Fibroblast of lung (primary cell): ENCODE measurements around the gene DCLRE1A. TPM values are rescaled to one million over a fixed set of nuclear protein-coding genes. Genes with fewer than 3 reads are reported as not detected.

Experiments used
- DNase-seq, 2 donors: peaks; one replicate each; pipeline versions ENCODE4 v3.0.0 to v3.0.0-alpha.2; 2010; ENCODE audit warnings: low read depth in 2 of 2
- H2AFZ ChIP-seq: 2 replicates; pipeline ENCODE4 v1.5.1; 2012; ENCODE audit warnings: low read length, control low read depth, inconsistent platforms
- H3K27ac ChIP-seq: 2 replicates; pipeline ENCODE4 v1.5.1; 2011; ENCODE audit warnings: low read length, control low read depth; ENCODE audit not compliant: insufficient read depth
- H3K27me3 ChIP-seq: 2 replicates; pipeline ENCODE4 v1.5.1; 2011; ENCODE audit warnings: mild to moderate bottlenecking, low read length; ENCODE audit not compliant: control insufficient read depth, insufficient read depth
- H3K36me3 ChIP-seq: 2 replicates; pipeline ENCODE4 v1.5.1; 2011; ENCODE audit warnings: low read length; ENCODE audit not compliant: control insufficient read depth, insufficient read depth
- H3K4me1 ChIP-seq: 2 replicates; pipeline ENCODE4 v1.5.1; 2011; ENCODE audit warnings: low read length; ENCODE audit not compliant: control insufficient read depth, insufficient read depth; ENCODE audit errors: extremely low read depth
- H3K4me2 ChIP-seq: 2 replicates; pipeline ENCODE4 v1.5.1; 2011; ENCODE audit warnings: low read length, control low read depth; ENCODE audit not compliant: insufficient read depth; ENCODE audit errors: extremely low read depth
- H3K4me3 ChIP-seq, 4 experiments: fragments of 200-600 bp in 1 of 4; sonication (generic) in 1 of 4; replicated peaks in 1 of 4; 2 replicates each; pipeline ENCODE4 v1.5.1; 2011 to 2016; ENCODE audit warnings: low read length in 4 of 4, low read depth in 3 of 4, mild to moderate bottlenecking in 3 of 4, control low read depth in 2 of 4, inconsistent platforms in 1 of 4, mixed read lengths in 1 of 4; ENCODE audit not compliant: insufficient read depth in 1 of 4; ENCODE audit errors: control extremely low read depth in 1 of 4
- H3K79me2 ChIP-seq: 2 replicates; pipeline ENCODE4 v1.5.1; 2012; ENCODE audit warnings: mild to moderate bottlenecking, low read length, inconsistent platforms; ENCODE audit not compliant: control insufficient read depth, insufficient read depth
- H3K9ac ChIP-seq: 2 replicates; pipeline ENCODE4 v1.5.1; 2011; ENCODE audit warnings: mild to moderate bottlenecking, low read length, control low read depth; ENCODE audit not compliant: insufficient read depth
- H3K9me3 ChIP-seq: 2 replicates; pipeline ENCODE4 v1.5.1; 2012; ENCODE audit warnings: low read depth, low read length; ENCODE audit not compliant: control insufficient read depth, insufficient read depth
- H4K20me1 ChIP-seq: 2 replicates; pipeline ENCODE4 v1.5.1; 2011; ENCODE audit warnings: low read length; ENCODE audit not compliant: control insufficient read depth, insufficient read depth; ENCODE audit errors: extremely low read depth
- CTCF ChIP-seq, 2 donors: IDR thresholded peaks in 1 of 2; conservative IDR thresholded peaks in 1 of 2; 1 replicate in 1 of 2; 2 replicates in 1 of 2; pipeline ENCODE4 v1.5.1; 2011 to 2012; ENCODE audit warnings: low read length in 2 of 2, control low read depth in 1 of 2, inconsistent platforms in 1 of 2, low read depth in 1 of 2, mild to moderate bottlenecking in 1 of 2
- EZH2 ChIP-seq: IDR thresholded peaks from 2 replicates; pipeline ENCODE4 v1.5.1; 2012; ENCODE audit warnings: low read length, control low read depth, mild to moderate bottlenecking; ENCODE audit errors: missing control alignments
- polyA plus RNA-seq, 2 donors: library from polyadenylated mRNA; depleted of rRNA in 1 of 2; stranded (reverse) in 1 of 2; unstranded in 1 of 2; fragments of >200 nt; gene quantifications; 2 replicates each; pipeline ENCODE4 v1.2.1, GENCODE V29; 2011 to 2012; ENCODE audit warnings: missing spikeins in 1 of 2
- total RNA-seq: library from RNA; depleted of rRNA; stranded (reverse); fragments of >200 nt; gene quantifications from 2 replicates; pipeline ENCODE4 v1.2.1, GENCODE V29; 2014

DCLRE1A gene
- total and polyA plus RNA-seq, 2 donors (not counting 1 experiment from before 2014, with no cell fraction given): 5.2 to 9.4 TPM

GRCh38 chr10:113849946-113850345 is 3.9 kb downstream of the DCLRE1A start:
- no peaks in the 10 kb centered on the region for H3K4me1 ChIP-seq

GRCh38 chr10:113849140-113849803 is 4.6 kb downstream of the DCLRE1A start:
- Histone ChIP-seq H3K79me2 (no peaks in the 10 kb centered on the region), H3K27me3 (no peaks in the 10 kb centered on the region), H3K36me3 (no peaks in the 10 kb centered on the region), H3K27ac (no peak overlapping the region), H3K4me1 (no peaks in the 10 kb centered on the region), H2AFZ (no peak overlapping the region), H4K20me1 (no peaks in the 10 kb centered on the region), H3K9me3 (no peaks in the 10 kb centered on the region), H3K4me2 (no peak overlapping the region), H3K9ac (no peak overlapping the region), H3K4me3 (no peak overlapping the region)
- no peak for DNase-seq
- TF ChIP-seq EZH2 (no peak), CTCF (conservative IDR thresholded peaks at IDR 0.05 in 1 of 2, IDR thresholded peaks at IDR 0.05 in 1 of 2; ENCODE audit: low read depth in 1 of 2, low read length in 2 of 2) (no peak)

More at GRCh38 chr10:113849946-113850345, 3.9 kb downstream of the DCLRE1A start:
- no peak overlapping the region for H2AFZ ChIP-seq
- H3K79me2 ChIP-seq: peaks cover 4% of the 10 kb centered on the region
- H3K4me2 ChIP-seq: no peak overlapping the region
- H3K9ac ChIP-seq: no peak overlapping the region
- no peaks in the 10 kb centered on the region for H3K9me3 ChIP-seq
- no peaks in the 10 kb centered on the region for H4K20me1 ChIP-seq
- H3K27ac ChIP-seq: no peak overlapping the region
- no peak for DNase-seq
- H3K4me3 ChIP-seq: no peak overlapping the region
- H3K27me3 ChIP-seq: no peaks in the 10 kb centered on the region
- TF ChIP-seq CTCF (conservative IDR thresholded peaks at IDR 0.05 in 1 of 2, IDR thresholded peaks at IDR 0.05 in 1 of 2; ENCODE audit: low read depth in 1 of 2, low read length in 2 of 2): no peak
- TF ChIP-seq EZH2: no peak
- H3K36me3 ChIP-seq: no peaks in the 10 kb centered on the region

- H3K4me1 ChIP-seq: no peaks in the 10 kb centered on the region
- H3K27ac ChIP-seq: no peak overlapping the region
- no peak for DNase-seq
- no peaks in the 10 kb centered on the region for H4K20me1 ChIP-seq
- H2AFZ ChIP-seq: no peak overlapping the region
- no peak overlapping the region for H3K9ac ChIP-seq
- no peaks in the 10 kb centered on the region for H3K9me3 ChIP-seq
- H3K36me3 ChIP-seq: no peaks in the 10 kb centered on the region
- no peaks in the 10 kb centered on the region for H3K27me3 ChIP-seq
- H3K4me2 ChIP-seq: no peak overlapping the region
- H3K79me2 ChIP-seq: no peaks in the 10 kb centered on the region
- no peak overlapping the region for H3K4me3 ChIP-seq
- TF ChIP-seq CTCF (conservative IDR thresholded peaks at IDR 0.05 in 1 of 2, IDR thresholded peaks at IDR 0.05 in 1 of 2; ENCODE audit: low read depth in 1 of 2, low read length in 2 of 2): no peak
- TF ChIP-seq EZH2: no peak
Measured at GRCh38 chr10:113846036-113846435, 7.8 kb downstream of the DCLRE1A start.
